B cell (primary cell): Measurements from ENCODE around the gene EEF1B2. TPM values are rescaled to one million over a fixed set of nuclear protein-coding genes. Genes with fewer than 3 reads are reported as not detected.
"Not testable (repeated sequence)": the region's sequence is repeated elsewhere in the genome, so short reads cannot be mapped to it uniquely, and the experiment has no call there.

ENCODE experiments used
- ATAC-seq: fragments of 200-7000 bp; cut with Tn5 transposase; one replicate; pipeline ENCODE4 v1.10.0; 2021; ENCODE audit warnings: low read depth, mild to moderate bottlenecking, moderate number of reproducible peaks, moderate library complexity
- CTCF ChIA-PET: fragments of 350-600 bp; sonication (Branson Sonifier 250); formaldehyde crosslinking; loops from one replicate; lab custom pipeline; 2021; ENCODE audit warnings: antibody characterized with exemption, inconsistent platforms; lab: Charles Lee
- POLR2A ChIA-PET: fragments of 350-600 bp; sonication (Branson Sonifier 250); formaldehyde crosslinking; loops from one replicate; lab custom pipeline; 2021; ENCODE audit warnings: antibody characterized with exemption; lab: Charles Lee
- DNase-seq: peaks from one replicate; pipeline ENCODE4 v3.0.0; 2013
- H2AFZ ChIP-seq: 2 replicates; pipeline ENCODE4 v1.6.1; 2012; ENCODE audit warnings: mild to moderate bottlenecking, low read depth, low read length; ENCODE audit not compliant: insufficient read depth, poor library complexity, severe bottlenecking
- H3K27ac ChIP-seq, 2 donors: 1 replicate in 1 of 2; 2 replicates in 1 of 2; pipeline ENCODE4 v1.5.1; 2012 to 2013; ENCODE audit warnings: low read length in 2 of 2, mild to moderate bottlenecking in 2 of 2, moderate library complexity in 1 of 2
- H3K27me3 ChIP-seq, 4 experiments: fragments of 200-600 bp in 1 of 4; sonication (generic) in 1 of 4; replicated peaks in 1 of 4; 1 replicate in 2 of 4; 2 replicates in 2 of 4; pipeline versions ENCODE4 v1.6.1 to v1.7.0; 2013 to 2016; ENCODE audit warnings: low read length in 3 of 4, mild to moderate bottlenecking in 2 of 4, mixed read lengths in 1 of 4, moderate library complexity in 1 of 4; ENCODE audit not compliant: insufficient read depth in 4 of 4, control insufficient read depth in 3 of 4; ENCODE audit errors: control extremely low read depth in 1 of 4
- H3K36me3 ChIP-seq, 2 experiments: replicated peaks in 1 of 2; 1 replicate in 1 of 2; 2 replicates in 1 of 2; pipeline versions ENCODE4 v1.6.1 to v1.7.1; 2013; ENCODE audit warnings: low read length in 1 of 2; ENCODE audit not compliant: insufficient read depth in 2 of 2, control insufficient read depth in 1 of 2; ENCODE audit errors: control extremely low read depth in 1 of 2, extremely low read depth in 1 of 2
- H3K4me1 ChIP-seq, 2 donors: fragments of 200-600 bp in 1 of 2; sonication (generic) in 1 of 2; 1 replicate in 1 of 2; 2 replicates in 1 of 2; pipeline versions ENCODE4 v1.5.1 to v1.6.1; 2013 to 2017; ENCODE audit warnings: low read length in 2 of 2; ENCODE audit not compliant: control insufficient read depth in 2 of 2, insufficient read depth in 2 of 2
- H3K4me2 ChIP-seq: replicated peaks from 2 replicates; pipeline ENCODE3; 2012; ENCODE audit warnings: mild to moderate bottlenecking, low read depth, low read length; ENCODE audit not compliant: poor library complexity, severe bottlenecking
- H3K4me3 ChIP-seq, 5 experiments: fragments of 200-600 bp in 1 of 5; sonication (generic) in 1 of 5; 1 replicate in 3 of 5; 2 replicates in 2 of 5; pipeline versions ENCODE4 v1.5.1 to v1.7.0; 2011 to 2016; ENCODE audit warnings: low read length in 4 of 5, mild to moderate bottlenecking in 4 of 5, low read depth in 2 of 5, control low read depth in 1 of 5, moderate library complexity in 1 of 5; ENCODE audit not compliant: insufficient read depth in 1 of 5; ENCODE audit errors: control extremely low read depth in 1 of 5, extremely low read depth in 1 of 5
- H3K79me2 ChIP-seq: fragments of 200-600 bp; sonication (generic); one replicate; pipeline ENCODE4 v1.6.0; 2016; ENCODE audit warnings: low read length; ENCODE audit not compliant: control insufficient read depth, insufficient read depth
- H3K9ac ChIP-seq: fragments of 200-600 bp; sonication (generic); 2 replicates; pipeline ENCODE4 v1.6.1; 2017; ENCODE audit warnings: mild to moderate bottlenecking, low read length, moderate library complexity
- H3K9me3 ChIP-seq, 3 donors: one replicate each; pipeline versions ENCODE4 v1.6.1 to v1.7.1; 2013; ENCODE audit warnings: low read length in 2 of 3; ENCODE audit not compliant: control insufficient read depth in 2 of 3, insufficient read depth in 1 of 3; ENCODE audit errors: control extremely low read depth in 1 of 3
- H4K20me1 ChIP-seq: 2 replicates; pipeline ENCODE4 v1.6.0; 2012; ENCODE audit warnings: mild to moderate bottlenecking, low read length; ENCODE audit not compliant: insufficient read depth, control insufficient read depth, poor library complexity, severe bottlenecking
- H3K27ac Mint-ChIP-seq: one replicate; pipeline ENCODE4 v1.8.0; 2021; ENCODE audit warnings: mixed read lengths
- H3K27me3 Mint-ChIP-seq: one replicate; pipeline ENCODE4 v1.8.0; 2021; ENCODE audit warnings: mixed read lengths
- H3K4me1 Mint-ChIP-seq: one replicate; pipeline ENCODE4 v1.8.0; 2021; ENCODE audit warnings: mixed read lengths
- H3K4me3 Mint-ChIP-seq: one replicate; pipeline ENCODE4 v1.8.0; 2021; ENCODE audit warnings: mixed read lengths
- H3K9me3 Mint-ChIP-seq: one replicate; pipeline ENCODE4 v1.8.0; 2022; ENCODE audit warnings: mixed read lengths; ENCODE audit not compliant: insufficient read depth
- WGBS: methylation state at CpG from one replicate; pipeline ENCODE4 v1.1.5; 2013; ENCODE audit warnings: missing lambda C conversion rate; ENCODE audit not compliant: insufficient coverage; 5-methylcytosine and 5-hydroxymethylcytosine counted together
- intact Hi-C: fragments of 100-400 bp; cut with micrococcal nuclease; formaldehyde crosslinking; loops from one replicate; pipeline ENCODE4 v1.10.0; 2022
- polyA plus RNA-seq: library from polyadenylated mRNA; depleted of rRNA; stranded (reverse); fragments of >200 nt; gene quantifications from 2 replicates; pipeline ENCODE4 v1.2.3, GENCODE V29; 2012
- total RNA-seq, 2 donors: library from RNA; stranded (reverse); fragments of 120-200 nt in 1 of 2; gene quantifications; 1 replicate in 1 of 2; 2 replicates in 1 of 2; pipeline versions ENCODE4 v1.2.3 to v1.2.4, GENCODE V29; 2013 to 2022
- TF ChIP-seq, protein P1 (sequence below): fragments of 200-600 bp; IDR thresholded peaks from one replicate; pipeline ENCODE4 v1.8.0; 2022; ENCODE audit warnings: antibody characterized with exemption, mild to moderate bottlenecking

Gene EEF1B2
- total and polyA plus RNA-seq, 2 donors (not counting 1 experiment from before 2014, with no cell fraction given), result 815 to 862 TPM

DNA sequence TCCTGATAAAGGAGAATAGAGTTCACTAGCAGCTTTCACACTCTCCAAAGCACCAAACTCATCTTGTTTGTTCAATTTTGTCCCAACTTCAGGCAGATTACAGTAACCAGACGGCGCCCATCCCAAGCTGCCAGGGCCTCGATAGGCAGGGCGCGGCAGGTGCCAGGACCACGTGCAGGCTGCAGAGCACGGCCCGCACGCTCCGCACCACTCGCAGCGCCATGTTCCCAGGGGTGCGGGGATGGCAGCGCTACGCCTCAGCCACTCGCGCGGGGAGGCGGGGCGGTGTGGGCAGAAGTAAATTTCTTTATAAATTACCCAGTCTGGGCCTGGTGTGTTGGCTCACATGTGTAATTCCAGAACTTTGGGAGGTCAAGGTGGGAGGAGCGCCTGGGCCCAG lies 43.4 kb upstream of the EEF1B2 start:
- Mint-ChIP-seq H3K4me1 (no peaks in the 10 kb centered on the region), H3K4me3 (no peak overlapping the region), H3K27me3 (no peaks in the 10 kb centered on the region), H3K9me3 (peaks cover 2% of the 10 kb centered on the region), H3K27ac (no peak overlapping the region)
- H3K9ac ChIP-seq, result no peak overlapping the region
- no peaks in the 10 kb centered on the region for H4K20me1 ChIP-seq
- H2AFZ ChIP-seq, result no peak overlapping the region
- peaks cover 0 to 6% (median 4%) of the 10 kb centered on the region in 3 donors for H3K9me3 ChIP-seq
- H3K4me2 ChIP-seq, result no peak overlapping the region
- ATAC-seq (no peak), DNase-seq (no peak)
- H3K36me3 ChIP-seq, result peaks cover 2 to 15% of the 10 kb centered on the region in 2 experiments
- POLR2A ChIA-PET, result no interaction called here
- TF ChIP-seq, protein P1, sequence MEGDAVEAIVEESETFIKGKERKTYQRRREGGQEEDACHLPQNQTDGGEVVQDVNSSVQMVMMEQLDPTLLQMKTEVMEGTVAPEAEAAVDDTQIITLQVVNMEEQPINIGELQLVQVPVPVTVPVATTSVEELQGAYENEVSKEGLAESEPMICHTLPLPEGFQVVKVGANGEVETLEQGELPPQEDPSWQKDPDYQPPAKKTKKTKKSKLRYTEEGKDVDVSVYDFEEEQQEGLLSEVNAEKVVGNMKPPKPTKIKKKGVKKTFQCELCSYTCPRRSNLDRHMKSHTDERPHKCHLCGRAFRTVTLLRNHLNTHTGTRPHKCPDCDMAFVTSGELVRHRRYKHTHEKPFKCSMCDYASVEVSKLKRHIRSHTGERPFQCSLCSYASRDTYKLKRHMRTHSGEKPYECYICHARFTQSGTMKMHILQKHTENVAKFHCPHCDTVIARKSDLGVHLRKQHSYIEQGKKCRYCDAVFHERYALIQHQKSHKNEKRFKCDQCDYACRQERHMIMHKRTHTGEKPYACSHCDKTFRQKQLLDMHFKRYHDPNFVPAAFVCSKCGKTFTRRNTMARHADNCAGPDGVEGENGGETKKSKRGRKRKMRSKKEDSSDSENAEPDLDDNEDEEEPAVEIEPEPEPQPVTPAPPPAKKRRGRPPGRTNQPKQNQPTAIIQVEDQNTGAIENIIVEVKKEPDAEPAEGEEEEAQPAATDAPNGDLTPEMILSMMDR, result no peak
- intact Hi-C loops, result no loop called here
- H3K27ac ChIP-seq, result no peak overlapping the region
- H3K4me3 ChIP-seq, result no peak overlapping the region
- no peaks in the 10 kb centered on the region for H3K79me2 ChIP-seq
- H3K4me1 ChIP-seq, result no peaks in the 10 kb centered on the region
- CTCF ChIA-PET, result no interaction called here
- 93% methylated on average over 8 of the region's 21 CpGs for WGBS
- H3K27me3 ChIP-seq, result no peaks in the 10 kb centered on the region

DNA sequence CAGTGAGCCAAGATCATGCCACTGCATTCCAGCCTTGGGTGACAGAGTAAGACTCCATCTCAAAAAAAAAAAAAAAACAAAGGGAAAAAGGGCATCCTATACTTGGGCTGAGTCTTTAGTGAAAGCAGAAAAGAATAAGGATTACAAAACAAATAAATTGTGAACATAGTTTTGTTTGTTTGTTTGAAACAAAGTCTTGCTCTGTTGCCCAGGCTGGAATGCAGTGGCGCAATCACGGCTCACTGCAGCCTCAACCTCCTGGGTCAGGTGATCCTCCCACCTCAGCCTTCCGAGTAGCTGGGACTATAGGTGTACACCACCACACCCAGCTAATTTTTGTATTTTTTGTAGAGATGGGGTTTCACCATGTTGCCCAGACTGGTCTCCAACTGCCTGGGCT lies 37.1 kb upstream of the EEF1B2 start:
- H3K9me3 Mint-ChIP-seq, H2AFZ ChIP-seq, H3K4me3 Mint-ChIP-seq, ATAC-seq, H3K27me3 ChIP-seq, H3K4me3 ChIP-seq, DNase-seq, H3K27ac ChIP-seq, H3K4me1 ChIP-seq, H3K27me3 Mint-ChIP-seq, H3K27ac Mint-ChIP-seq, H4K20me1 ChIP-seq, POLR2A ChIA-PET, H3K9ac ChIP-seq, H3K79me2 ChIP-seq, H3K4me1 Mint-ChIP-seq, H3K4me2 ChIP-seq, H3K9me3 ChIP-seq, intact Hi-C loops: not testable (repeated sequence)
- H3K36me3 ChIP-seq, result peaks cover 10 to 66% of the 10 kb centered on the region in 2 experiments
- no CpG with 5 or more reads among the region's 3 CpGs for WGBS
- CTCF ChIA-PET, result interaction anchor here (0.6 kb wide), 1 partner anchor 1506 kb away, joined by 3 read pairs; no protein-coding TSS in a partner anchor
